ENCODE data around the gene TBC1D30. TPM values are rescaled to one million over a fixed set of nuclear protein-coding genes. Genes with fewer than 3 reads are reported as not detected.

The TBC1D30 gene
- total RNA-seq, 3 donors from 2014 or later (not counting 1 experiment from before 2014, with no cell fraction given) = 2.8 to 5.8 (median 4.7) TPM

DNA sequence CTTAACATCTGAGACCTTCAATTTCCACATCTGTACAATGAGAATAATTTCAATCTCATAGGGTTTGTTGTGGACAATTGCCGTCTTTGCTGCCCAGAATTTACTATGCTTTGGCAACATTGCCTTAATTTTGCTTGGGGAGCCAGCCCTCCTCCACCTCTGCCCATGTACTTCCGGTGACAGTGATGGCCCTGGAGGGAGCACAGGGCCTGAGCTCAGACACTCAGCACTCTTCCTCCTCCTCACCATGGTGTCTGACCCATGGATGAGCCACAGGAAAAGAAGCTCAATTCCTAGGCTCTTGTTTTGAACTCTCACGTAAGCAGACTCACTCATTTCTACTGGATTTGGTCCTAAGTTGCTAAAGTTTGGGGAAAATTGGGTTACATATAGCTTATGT is 58.2 kb downstream of the TBC1D30 start:
- Mint-ChIP-seq H3K4me3 (no peak overlapping the region), H3K27ac (no peak overlapping the region), H3K27me3 (ENCODE audit: low read depth in 2 of 2) (peaks cover 3 to 10% of the 10 kb centered on the region in 2 donors), H3K4me1 (no peaks in the 10 kb centered on the region), H3K9me3 (no peaks in the 10 kb centered on the region), H3K36me3 (no peaks in the 10 kb centered on the region)
- ATAC-seq = no peak
- 88% methylated on average over 3 of the region's 3 CpGs for WGBS (ENCODE audit: insufficient coverage)
- H3K9me3 ChIP-seq (ENCODE audit: control insufficient read depth, insufficient read depth, low read length) = no peaks in the 10 kb centered on the region
- no peak overlapping the region for H3K4me3 ChIP-seq (ENCODE audit: low read length)
- no peaks in the 10 kb centered on the region for H3K27me3 ChIP-seq (ENCODE audit: control insufficient read depth, insufficient read depth, low read length)
- no peak overlapping the region for H3K27ac ChIP-seq (ENCODE audit: low read length)
- DNase-seq = no peak
- intact Hi-C loops (cut with micrococcal nuclease) = no loop called here
- H3K36me3 ChIP-seq (ENCODE audit: control insufficient read depth, insufficient read depth, low read length) = no peaks in the 10 kb centered on the region
- no peaks in the 10 kb centered on the region for H3K4me1 ChIP-seq (ENCODE audit: control insufficient read depth, insufficient read depth, low read length)
- TF ChIP-seq, protein P1, sequence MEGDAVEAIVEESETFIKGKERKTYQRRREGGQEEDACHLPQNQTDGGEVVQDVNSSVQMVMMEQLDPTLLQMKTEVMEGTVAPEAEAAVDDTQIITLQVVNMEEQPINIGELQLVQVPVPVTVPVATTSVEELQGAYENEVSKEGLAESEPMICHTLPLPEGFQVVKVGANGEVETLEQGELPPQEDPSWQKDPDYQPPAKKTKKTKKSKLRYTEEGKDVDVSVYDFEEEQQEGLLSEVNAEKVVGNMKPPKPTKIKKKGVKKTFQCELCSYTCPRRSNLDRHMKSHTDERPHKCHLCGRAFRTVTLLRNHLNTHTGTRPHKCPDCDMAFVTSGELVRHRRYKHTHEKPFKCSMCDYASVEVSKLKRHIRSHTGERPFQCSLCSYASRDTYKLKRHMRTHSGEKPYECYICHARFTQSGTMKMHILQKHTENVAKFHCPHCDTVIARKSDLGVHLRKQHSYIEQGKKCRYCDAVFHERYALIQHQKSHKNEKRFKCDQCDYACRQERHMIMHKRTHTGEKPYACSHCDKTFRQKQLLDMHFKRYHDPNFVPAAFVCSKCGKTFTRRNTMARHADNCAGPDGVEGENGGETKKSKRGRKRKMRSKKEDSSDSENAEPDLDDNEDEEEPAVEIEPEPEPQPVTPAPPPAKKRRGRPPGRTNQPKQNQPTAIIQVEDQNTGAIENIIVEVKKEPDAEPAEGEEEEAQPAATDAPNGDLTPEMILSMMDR (IDR thresholded peaks at IDR 0.05) = no peak

DNA sequence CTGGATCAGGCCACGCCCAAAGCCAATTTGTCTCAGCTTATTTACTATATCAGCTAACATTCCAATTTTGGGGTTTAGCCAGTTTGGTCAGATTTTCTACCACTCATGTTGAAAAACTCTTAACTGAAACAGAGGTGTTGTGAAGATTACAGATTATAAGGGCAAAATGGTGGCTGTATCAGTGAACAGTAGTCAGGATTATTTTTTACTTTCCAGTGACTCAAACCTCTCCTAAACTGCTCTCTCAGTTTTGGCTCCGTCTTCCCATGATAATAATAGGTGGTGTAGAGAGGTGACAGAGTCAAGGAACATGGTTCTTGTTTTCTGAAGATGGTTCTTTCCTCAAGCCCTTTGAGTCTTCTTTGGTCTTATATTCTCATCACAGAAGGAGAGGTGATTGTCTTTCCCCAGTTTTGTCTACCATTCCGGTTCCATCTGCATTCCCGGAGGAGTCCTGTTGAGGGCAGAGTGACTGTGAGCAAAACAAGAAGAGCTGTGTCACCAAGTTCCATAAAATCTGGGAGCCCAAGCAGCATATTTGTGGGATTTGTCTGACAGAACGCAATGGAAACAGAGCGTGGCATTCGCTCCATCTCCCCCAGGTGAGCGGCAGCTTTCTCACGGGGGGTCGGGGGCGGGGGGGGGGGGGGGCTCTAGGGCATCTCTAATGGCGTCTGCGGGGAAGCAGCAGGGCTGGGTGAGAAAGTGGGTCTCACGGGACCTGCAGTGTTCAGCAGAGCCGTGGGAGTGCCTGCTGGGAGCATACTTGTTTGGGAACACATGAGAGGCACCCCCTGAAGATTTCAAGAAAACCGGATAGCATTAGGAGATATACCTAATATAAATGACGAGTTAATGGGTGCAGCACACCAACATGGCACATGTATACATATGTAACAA is 59.1 kb downstream of the TBC1D30 start:
- Mint-ChIP-seq H3K4me1 (no peaks in the 10 kb centered on the region), H3K27me3 (ENCODE audit: low read depth in 2 of 2) (peaks cover 3 to 10% of the 10 kb centered on the region in 2 donors), H3K4me3 (no peak overlapping the region), H3K36me3 (no peaks in the 10 kb centered on the region), H3K9me3 (no peaks in the 10 kb centered on the region), H3K27ac (no peak overlapping the region)
- intact Hi-C loops (cut with micrococcal nuclease) = no loop called here
- no peak overlapping the region for H3K4me3 ChIP-seq (ENCODE audit: low read length)
- 87% methylated on average over 15 of the region's 17 CpGs for WGBS (ENCODE audit: insufficient coverage)
- H3K9me3 ChIP-seq (ENCODE audit: control insufficient read depth, insufficient read depth, low read length) = no peaks in the 10 kb centered on the region
- no peaks in the 10 kb centered on the region for H3K4me1 ChIP-seq (ENCODE audit: control insufficient read depth, insufficient read depth, low read length)
- no peaks in the 10 kb centered on the region for H3K27me3 ChIP-seq (ENCODE audit: control insufficient read depth, insufficient read depth, low read length)
- ATAC-seq = no peak
- TF ChIP-seq, protein P1 (IDR thresholded peaks at IDR 0.05) = no peak
- H3K27ac ChIP-seq (ENCODE audit: low read length) = no peak overlapping the region
- no peaks in the 10 kb centered on the region for H3K36me3 ChIP-seq (ENCODE audit: control insufficient read depth, insufficient read depth, low read length)
- DNase-seq = no peak

DNA sequence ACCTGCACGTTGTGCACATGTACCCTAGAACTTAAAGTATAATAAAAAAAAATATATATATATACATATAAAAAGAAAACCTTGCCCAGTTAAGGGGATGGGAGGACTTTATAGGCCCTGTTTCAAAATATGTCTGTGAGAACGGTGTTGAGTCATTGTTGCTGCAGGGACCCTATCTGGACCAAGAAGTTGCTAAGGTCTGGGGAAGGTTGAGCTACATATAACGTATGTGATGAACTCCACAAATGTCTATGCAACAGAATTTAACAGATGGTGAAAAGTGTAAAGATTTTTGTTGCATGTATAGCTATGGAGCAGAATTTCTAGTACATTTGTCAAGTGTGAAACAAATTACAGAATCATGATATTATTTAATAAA is 59.7 kb downstream of the TBC1D30 start:
- no peaks in the 10 kb centered on the region for H3K27me3 ChIP-seq (ENCODE audit: control insufficient read depth, insufficient read depth, low read length)

More for the DNA sequence above, 59.7 kb downstream of the TBC1D30 start:
- no peak overlapping the region for H3K4me3 Mint-ChIP-seq
- intact Hi-C loops (cut with micrococcal nuclease) = no loop called here
- Histone ChIP-seq H3K36me3 (ENCODE audit: control insufficient read depth, insufficient read depth, low read length) (no peaks in the 10 kb centered on the region), H3K4me3 (ENCODE audit: low read length) (no peak overlapping the region), H3K9me3 (ENCODE audit: control insufficient read depth, insufficient read depth, low read length) (no peaks in the 10 kb centered on the region), H3K4me1 (ENCODE audit: control insufficient read depth, insufficient read depth, low read length) (no peaks in the 10 kb centered on the region), H3K27ac (ENCODE audit: low read length) (no peak overlapping the region)
- no peak for ATAC-seq
- DNase-seq = no peak
- TF ChIP-seq, protein P1 (IDR thresholded peaks at IDR 0.05) = no peak
- H3K27ac Mint-ChIP-seq = no peak overlapping the region
- H3K36me3 Mint-ChIP-seq = no peaks in the 10 kb centered on the region
- peaks cover 6 to 10% of the 10 kb centered on the region in 2 donors for H3K27me3 Mint-ChIP-seq (ENCODE audit: low read depth in 2 of 2)
- no peaks in the 10 kb centered on the region for H3K9me3 Mint-ChIP-seq
- WGBS (ENCODE audit: insufficient coverage) = 88% methylated on average over 2 of the region's 3 CpGs
- H3K4me1 Mint-ChIP-seq = no peaks in the 10 kb centered on the region
